Activated naive CD4-positive, alpha-beta T cell (primary cell): Measurements from ENCODE around the gene FSTL5.
"Not testable (repeated sequence)": the region's sequence is repeated elsewhere in the genome, so short reads cannot be mapped to it uniquely, and the experiment has no call there.

Experiments
- DNase-seq, 4 experiments: peaks; one replicate each; lab custom pipeline; 2025; lab: John Stamatoyannopoulos, UW

The FSTL5 gene

GRCh38 chr4:162163892-162164759 is at the start of gene FSTL5:
FSTL5 (minus strand) TSS chr4:162164000; CDS start chr4:162111396, 52,604 bp downstream.
- peak in 3 of 4 experiments; percentile 4 to 14 (median 4) for DNase-seq

GRCh38 chr4:162209706-162210105 is 45.9 kb upstream of the FSTL5 start:
- no peak for DNase-seq

- DNase-seq, result not testable (repeated sequence)
These were observed 39.7 kb upstream of the FSTL5 start for GRCh38 chr4:162203478-162203877.

- no peak for DNase-seq
These were observed 37.9 kb upstream of the FSTL5 start for GRCh38 chr4:162201673-162202072.

GRCh38 chr4:162170509-162170908 is 6.7 kb upstream of the FSTL5 start:
- no peak for DNase-seq

GRCh38 chr4:162164906-162165510 is 1.2 kb upstream of the FSTL5 start:
- DNase-seq, result no peak

GRCh38 chr4:162162672-162163071 is 1.1 kb downstream of the FSTL5 start:
- DNase-seq, result no peak

GRCh38 chr4:162157241-162157640 is 6.6 kb downstream of the FSTL5 start:
- DNase-seq, result no peak

GRCh38 chr4:162154862-162155540 is 8.8 kb downstream of the FSTL5 start:
- no peak for DNase-seq

- no peak for DNase-seq
These were observed 11.9 kb downstream of the FSTL5 start for GRCh38 chr4:162151850-162152249.

- no peak for DNase-seq
These were observed 12.4 kb downstream of the FSTL5 start for GRCh38 chr4:162151386-162151785.

- no peak for DNase-seq
These were observed 14.2 kb downstream of the FSTL5 start for GRCh38 chr4:162149644-162150043.

- DNase-seq, result no peak
These were observed 23.6 kb downstream of the FSTL5 start for GRCh38 chr4:162140051-162140683.

GRCh38 chr4:162139412-162139811 is 24.4 kb downstream of the FSTL5 start:
- DNase-seq, result no peak

GRCh38 chr4:162131256-162131655 is 32.5 kb downstream of the FSTL5 start:
- DNase-seq, result no peak

GRCh38 chr4:162126729-162127128 is 37.1 kb downstream of the FSTL5 start:
- DNase-seq, result no peak

- no peak for DNase-seq
These were observed 46.7 kb downstream of the FSTL5 start for GRCh38 chr4:162117051-162117450.

- no peak for DNase-seq
These were observed 47.6 kb downstream of the FSTL5 start for GRCh38 chr4:162116095-162116779.

- no peak for DNase-seq
These were observed 48.5 kb downstream of the FSTL5 start for GRCh38 chr4:162115333-162115732.

GRCh38 chr4:162111078-162111477 is 52.7 kb downstream of the FSTL5 start:
- no peak for DNase-seq

- DNase-seq, result no peak
These were observed 59.2 kb downstream of the FSTL5 start for GRCh38 chr4:162104459-162105124.
